ENCODE data around the gene FMO5.

- TF ChIP-seq CTCF (optimal IDR thresholded peaks at IDR 0.05 in 1 of 3, IDR thresholded peaks at IDR 0.05 in 1 of 3, conservative IDR thresholded peaks at IDR 0.05 in 1 of 3; ENCODE audit: extremely low read depth in 1 of 3, insufficient read depth in 2 of 3, low read length in 3 of 3) (no peak), EZH2 (IDR thresholded peaks at IDR 0.05; ENCODE audit: low read length) (no peak)
These were observed 8.0 kb downstream of the FMO5 start for GRCh38 chr1:147217141-147217540.

Measured in keratinocyte (primary cell).